Neural cell (in vitro differentiated cells): ENCODE data around the gene TUB.

ENCODE experiments used
- EZH2 ChIP-seq: fragments of 200-600, 300-800 bp; shearing (Covaris generic), sonication (generic); IDR thresholded peaks from 2 replicates; pipeline ENCODE4 v1.6.1; 2014; ENCODE audit warnings: antibody characterized with exemption, low read length, borderline replicate concordance, mild to moderate bottlenecking; ENCODE audit not compliant: insufficient read depth, poor library complexity, severe bottlenecking
- TF ChIP-seq, protein P1 (sequence below): fragments of 450-650 bp; IDR thresholded peaks from 2 replicates; pipeline ENCODE4 v1.5.1; 2014; ENCODE audit warnings: antibody characterized with exemption, mild to moderate bottlenecking, moderate library complexity; ENCODE audit not compliant: poor library complexity, severe bottlenecking

DNA sequence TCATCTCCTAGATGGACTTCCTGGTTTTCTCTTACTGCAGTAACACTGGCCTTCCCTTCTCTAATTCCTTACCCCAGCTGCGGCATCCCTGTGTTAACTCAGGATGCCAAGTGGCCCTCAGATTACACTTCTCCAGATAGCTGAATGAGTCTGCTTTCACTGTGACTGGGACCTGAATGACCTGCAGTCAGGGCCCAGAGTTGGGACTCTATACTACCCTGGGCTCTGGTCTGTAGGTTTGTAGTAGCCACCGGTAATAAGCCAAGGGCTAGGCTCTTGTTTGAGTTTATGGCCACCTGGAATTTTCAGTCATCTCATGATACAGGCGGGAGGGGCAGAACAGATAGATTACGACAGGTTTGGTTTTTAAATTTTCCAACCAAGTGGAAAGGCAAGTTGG lies 24.1 kb downstream of the TUB start:
- TF ChIP-seq, protein P1, sequence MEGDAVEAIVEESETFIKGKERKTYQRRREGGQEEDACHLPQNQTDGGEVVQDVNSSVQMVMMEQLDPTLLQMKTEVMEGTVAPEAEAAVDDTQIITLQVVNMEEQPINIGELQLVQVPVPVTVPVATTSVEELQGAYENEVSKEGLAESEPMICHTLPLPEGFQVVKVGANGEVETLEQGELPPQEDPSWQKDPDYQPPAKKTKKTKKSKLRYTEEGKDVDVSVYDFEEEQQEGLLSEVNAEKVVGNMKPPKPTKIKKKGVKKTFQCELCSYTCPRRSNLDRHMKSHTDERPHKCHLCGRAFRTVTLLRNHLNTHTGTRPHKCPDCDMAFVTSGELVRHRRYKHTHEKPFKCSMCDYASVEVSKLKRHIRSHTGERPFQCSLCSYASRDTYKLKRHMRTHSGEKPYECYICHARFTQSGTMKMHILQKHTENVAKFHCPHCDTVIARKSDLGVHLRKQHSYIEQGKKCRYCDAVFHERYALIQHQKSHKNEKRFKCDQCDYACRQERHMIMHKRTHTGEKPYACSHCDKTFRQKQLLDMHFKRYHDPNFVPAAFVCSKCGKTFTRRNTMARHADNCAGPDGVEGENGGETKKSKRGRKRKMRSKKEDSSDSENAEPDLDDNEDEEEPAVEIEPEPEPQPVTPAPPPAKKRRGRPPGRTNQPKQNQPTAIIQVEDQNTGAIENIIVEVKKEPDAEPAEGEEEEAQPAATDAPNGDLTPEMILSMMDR, result no peak
- no peak for TF ChIP-seq EZH2
